WI38 (cell line): ENCODE measurements around the gene ANKH.
"Not testable (repeated sequence)": the region's sequence is repeated elsewhere in the genome, so short reads cannot be mapped to it uniquely, and the experiment has no call there.

Experiments used
- H3K4me3 ChIP-seq: 2 replicates; pipeline ENCODE4 v1.5.1; 2011; ENCODE audit warnings: low read depth, mild to moderate bottlenecking, control low read depth, low read length
- CTCF ChIP-seq: IDR thresholded peaks from 2 replicates; pipeline ENCODE4 v1.5.1; 2012; ENCODE audit warnings: low read depth, mild to moderate bottlenecking, control low read depth, low read length

ANKH gene

GRCh38 chr5:14848385-14848784, 23.2 kb downstream of the ANKH start:
- no peak overlapping the region for H3K4me3 ChIP-seq
- TF ChIP-seq CTCF: no peak

- H3K4me3 ChIP-seq: no peak overlapping the region
- no peak for TF ChIP-seq CTCF
Observed at GRCh38 chr5:14847471-14847870, 24.1 kb downstream of the ANKH start.

- no peak overlapping the region for H3K4me3 ChIP-seq
- TF ChIP-seq CTCF: no peak
Observed at GRCh38 chr5:14842117-14842516, 29.5 kb downstream of the ANKH start.

- TF ChIP-seq CTCF: no peak
- H3K4me3 ChIP-seq: no peak overlapping the region
Observed at GRCh38 chr5:14840624-14841023, 31.0 kb downstream of the ANKH start.

GRCh38 chr5:14838396-14839319, 32.9 kb downstream of the ANKH start:
- no peak for TF ChIP-seq CTCF
- no peak overlapping the region for H3K4me3 ChIP-seq

- not testable (repeated sequence) for H3K4me3 ChIP-seq
Observed at GRCh38 chr5:14837423-14838122, 34.0 kb downstream of the ANKH start.

- H3K4me3 ChIP-seq: no peak overlapping the region
- TF ChIP-seq CTCF: no peak
Observed at GRCh38 chr5:14834584-14835550, 36.7 kb downstream of the ANKH start.
